Activated naive CD4-positive, alpha-beta T cell treated with anti-CD3 and anti-CD28 coated beads, Interleukin-2, amount 10 ng/mL, durations not matched to agents 5 hours and 36 hours (primary cell): Measurements from ENCODE around the gene CSAG1. TPM values are rescaled to one million over a fixed set of nuclear protein-coding genes. Genes with fewer than 3 reads are reported as not detected.

ENCODE experiments used
- total RNA-seq, 2 experiments: library from RNA; stranded (reverse); gene quantifications; one replicate each; pipeline ENCODE4 v1.2.3, GENCODE V29; 2021

The CSAG1 gene
- total RNA-seq, result not detected

GRCh38 chrX:152733261-152733975 lies at the start of gene CSAG1, which contains the start of gene MAGEA12:
TSS of gene CSAG1 (minus strand) at chrX:152733721. CDS start at chrX:152732460, 1,261 bp downstream.
TSS of gene MAGEA12 (plus strand) at chrX:152733757. CDS start at chrX:152736162, 2,405 bp downstream.

GRCh38 chrX:152769549-152770289 lies 36.2 kb upstream of the CSAG1 start, which contains the start of gene MAGEA6:
TSS of gene MAGEA6 (minus strand) at chrX:152769689. CDS start at chrX:152767650, 2,039 bp downstream.

GRCh38 chrX:152758918-152759317 lies 25.4 kb upstream of the CSAG1 start, which contains the start of gene CSAG3:
TSS of gene CSAG3 (plus strand) at chrX:152759218.

GRCh38 chrX:152753686-152754650 lies 20.4 kb upstream of the CSAG1 start, which contains the start of gene MAGEA2:
TSS of gene MAGEA2 (minus strand) at chrX:152753842. CDS start at chrX:152751363, 2,479 bp downstream.

GRCh38 chrX:152713815-152714787 lies 19.4 kb downstream of the CSAG1 start, which contains the start of gene MAGEA2B:
TSS of gene MAGEA2B (plus strand) at chrX:152714628. CDS start at chrX:152717107, 2,479 bp downstream.

GRCh38 chrX:152709173-152709572 lies 24.3 kb downstream of the CSAG1 start, which contains the start of gene CSAG2:
TSS of gene CSAG2 (minus strand) at chrX:152709273. CDS start at chrX:152709112, 161 bp downstream.

GRCh38 chrX:152697952-152698931 lies 35.3 kb downstream of the CSAG1 start, which contains the start of gene MAGEA3:
TSS of gene MAGEA3 (plus strand) at chrX:152698794. CDS start at chrX:152700833, 2,039 bp downstream.

Other genes with a start within 250 kb of the CSAG1 start
- not detected for gene GABRQ, start 95.8 kb downstream of the CSAG1 start, total RNA-seq
- gene MAGEA3, start 34.9 kb downstream of the CSAG1 start, total RNA-seq, result not detected
- not detected for gene CSAG2, start 24.4 kb downstream of the CSAG1 start, total RNA-seq
- not detected for gene MAGEA2B, start 19.1 kb downstream of the CSAG1 start, total RNA-seq
- not detected for gene MAGEA12, start within 50 bp of the CSAG1 start, total RNA-seq
- gene MAGEA2, start 20.1 kb upstream of the CSAG1 start, total RNA-seq, result not detected
- not detected for gene CSAG3, start 25.5 kb upstream of the CSAG1 start, total RNA-seq
- not detected for gene MAGEA6, start 36.0 kb upstream of the CSAG1 start, total RNA-seq
- gene CETN2, start 97.0 kb upstream of the CSAG1 start, total RNA-seq, result 1 to 10 TPM; 7.3 to 8.4 TPM
- gene NSDHL, start 97.3 kb upstream of the CSAG1 start, total RNA-seq, result 10 to 100 TPM; 14.7 TPM
- under 1 TPM; 0.50 to 0.70 TPM for gene ZNF185, start 164.3 kb upstream of the CSAG1 start, total RNA-seq